ENCODE data around the gene ECE1.

GRCh38 chr1:21332554-21333311, 42.5 kb upstream of the ECE1 start:
- TF ChIP-seq EP300 (IDR thresholded peaks at IDR 0.05; ENCODE audit: borderline replicate concordance in 1 of 2, control insufficient read depth in 1 of 2, low read depth in 2 of 2, low read length in 2 of 2) (no peak), GABPA (IDR thresholded peaks at IDR 0.05; ENCODE audit: low read depth) (no peak), POLR2AphosphoS5 (IDR thresholded peaks at IDR 0.05; ENCODE audit: low read length) (no peak), CHD2 (IDR thresholded peaks at IDR 0.05; ENCODE audit: borderline replicate concordance, low read depth, low read length) (no peak), REST (IDR thresholded peaks at IDR 0.05; ENCODE audit: low read depth, low read length) (no peak), TARDBP (IDR thresholded peaks at IDR 0.05; ENCODE audit: borderline replicate concordance) (no peak), POLR2A (IDR thresholded peaks at IDR 0.05; ENCODE audit: low read depth, low read length) (no peak), E2F4 (IDR thresholded peaks at IDR 0.05; ENCODE audit: low read depth, low read length) (no peak), ZNF622 (IDR thresholded peaks at IDR 0.05) (no peak), YY1 (IDR thresholded peaks at IDR 0.05; ENCODE audit: low read depth, low read length) (no peak), NR2C2 (IDR thresholded peaks at IDR 0.05; ENCODE audit: borderline replicate concordance, control insufficient read depth, insufficient read length, low read depth) (no peak), POU2F2 (IDR thresholded peaks at IDR 0.05; ENCODE audit: borderline replicate concordance, low read depth, low read length) (no peak)
- TF ChIP-seq, protein P1, sequence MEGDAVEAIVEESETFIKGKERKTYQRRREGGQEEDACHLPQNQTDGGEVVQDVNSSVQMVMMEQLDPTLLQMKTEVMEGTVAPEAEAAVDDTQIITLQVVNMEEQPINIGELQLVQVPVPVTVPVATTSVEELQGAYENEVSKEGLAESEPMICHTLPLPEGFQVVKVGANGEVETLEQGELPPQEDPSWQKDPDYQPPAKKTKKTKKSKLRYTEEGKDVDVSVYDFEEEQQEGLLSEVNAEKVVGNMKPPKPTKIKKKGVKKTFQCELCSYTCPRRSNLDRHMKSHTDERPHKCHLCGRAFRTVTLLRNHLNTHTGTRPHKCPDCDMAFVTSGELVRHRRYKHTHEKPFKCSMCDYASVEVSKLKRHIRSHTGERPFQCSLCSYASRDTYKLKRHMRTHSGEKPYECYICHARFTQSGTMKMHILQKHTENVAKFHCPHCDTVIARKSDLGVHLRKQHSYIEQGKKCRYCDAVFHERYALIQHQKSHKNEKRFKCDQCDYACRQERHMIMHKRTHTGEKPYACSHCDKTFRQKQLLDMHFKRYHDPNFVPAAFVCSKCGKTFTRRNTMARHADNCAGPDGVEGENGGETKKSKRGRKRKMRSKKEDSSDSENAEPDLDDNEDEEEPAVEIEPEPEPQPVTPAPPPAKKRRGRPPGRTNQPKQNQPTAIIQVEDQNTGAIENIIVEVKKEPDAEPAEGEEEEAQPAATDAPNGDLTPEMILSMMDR (IDR thresholded peaks at IDR 0.05 in 2 of 3, conservative IDR thresholded peaks at IDR 0.05 in 1 of 3; ENCODE audit: control insufficient read depth in 2 of 3, extremely low read depth in 1 of 3, insufficient read depth in 1 of 3, low read depth in 3 of 3, low read length in 3 of 3) = no peak
- TF ChIP-seq, protein P2, sequence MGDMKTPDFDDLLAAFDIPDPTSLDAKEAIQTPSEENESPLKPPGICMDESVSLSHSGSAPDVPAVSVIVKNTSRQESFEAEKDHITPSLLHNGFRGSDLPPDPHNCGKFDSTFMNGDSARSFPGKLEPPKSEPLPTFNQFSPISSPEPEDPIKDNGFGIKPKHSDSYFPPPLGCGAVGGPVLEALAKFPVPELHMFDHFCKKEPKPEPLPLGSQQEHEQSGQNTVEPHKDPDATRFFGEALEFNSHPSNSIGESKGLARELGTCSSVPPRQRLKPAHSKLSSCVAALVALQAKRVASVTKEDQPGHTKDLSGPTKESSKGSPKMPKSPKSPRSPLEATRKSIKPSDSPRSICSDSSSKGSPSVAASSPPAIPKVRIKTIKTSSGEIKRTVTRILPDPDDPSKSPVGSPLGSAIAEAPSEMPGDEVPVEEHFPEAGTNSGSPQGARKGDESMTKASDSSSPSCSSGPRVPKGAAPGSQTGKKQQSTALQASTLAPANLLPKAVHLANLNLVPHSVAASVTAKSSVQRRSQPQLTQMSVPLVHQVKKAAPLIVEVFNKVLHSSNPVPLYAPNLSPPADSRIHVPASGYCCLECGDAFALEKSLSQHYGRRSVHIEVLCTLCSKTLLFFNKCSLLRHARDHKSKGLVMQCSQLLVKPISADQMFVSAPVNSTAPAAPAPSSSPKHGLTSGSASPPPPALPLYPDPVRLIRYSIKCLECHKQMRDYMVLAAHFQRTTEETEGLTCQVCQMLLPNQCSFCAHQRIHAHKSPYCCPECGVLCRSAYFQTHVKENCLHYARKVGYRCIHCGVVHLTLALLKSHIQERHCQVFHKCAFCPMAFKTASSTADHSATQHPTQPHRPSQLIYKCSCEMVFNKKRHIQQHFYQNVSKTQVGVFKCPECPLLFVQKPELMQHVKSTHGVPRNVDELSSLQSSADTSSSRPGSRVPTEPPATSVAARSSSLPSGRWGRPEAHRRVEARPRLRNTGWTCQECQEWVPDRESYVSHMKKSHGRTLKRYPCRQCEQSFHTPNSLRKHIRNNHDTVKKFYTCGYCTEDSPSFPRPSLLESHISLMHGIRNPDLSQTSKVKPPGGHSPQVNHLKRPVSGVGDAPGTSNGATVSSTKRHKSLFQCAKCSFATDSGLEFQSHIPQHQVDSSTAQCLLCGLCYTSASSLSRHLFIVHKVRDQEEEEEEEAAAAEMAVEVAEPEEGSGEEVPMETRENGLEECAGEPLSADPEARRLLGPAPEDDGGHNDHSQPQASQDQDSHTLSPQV (IDR thresholded peaks at IDR 0.05) = no peak

Data from GM12878 (cell line).